ENCODE measurements around the gene FBLN7.

FBLN7 gene

DNA sequence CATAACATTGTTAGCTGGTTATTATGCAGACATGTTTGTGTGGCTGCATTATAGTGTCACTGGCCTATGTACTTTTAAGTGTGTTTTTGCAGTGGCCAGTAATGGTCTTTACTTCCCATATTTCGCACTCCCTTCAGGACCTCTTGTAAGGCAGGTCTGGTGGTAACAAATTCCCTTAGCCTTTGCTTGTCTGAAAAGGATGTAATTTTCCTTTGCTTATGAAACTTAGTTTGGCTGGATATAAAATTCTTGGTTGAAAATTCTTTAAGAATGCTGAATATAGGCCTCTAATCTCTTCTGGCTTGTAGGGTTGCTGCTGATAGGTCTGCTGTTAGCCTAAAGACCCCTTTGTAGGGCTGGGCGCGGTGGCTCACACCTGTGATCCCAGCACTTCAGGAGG is 82.0 kb downstream of the FBLN7 start:
- no peak for DNase-seq (ENCODE audit: extremely low read depth in 1 of 2, low read depth in 1 of 2)

DNA sequence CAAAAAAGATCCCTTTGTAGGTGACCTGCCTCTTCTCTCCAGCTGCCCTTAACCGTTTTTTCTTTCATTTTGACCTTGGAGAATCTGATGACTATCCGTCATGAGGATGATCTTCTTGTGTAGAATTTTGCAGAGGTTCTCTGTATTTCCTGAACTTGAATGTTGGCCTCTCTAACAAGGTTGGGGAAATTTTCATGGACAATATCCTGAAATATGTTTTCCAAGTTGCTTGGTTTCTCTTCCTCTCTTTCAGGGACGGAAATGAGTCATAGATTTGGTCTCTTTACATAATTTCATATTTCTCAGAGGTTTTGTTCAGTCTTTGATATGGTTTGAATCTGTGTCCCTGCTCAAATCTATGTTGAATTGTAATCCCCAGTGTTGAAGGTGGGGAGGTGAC is 82.6 kb downstream of the FBLN7 start:
- no peak for DNase-seq (ENCODE audit: extremely low read depth in 1 of 2, low read depth in 1 of 2)

- DNase-seq (ENCODE audit: extremely low read depth in 1 of 2, low read depth in 1 of 2): no peak
Observed at GRCh38 chr2:112229348-112229747, 91.2 kb downstream of the FBLN7 start.

GRCh38 chr2:112230371-112230770 is 92.2 kb downstream of the FBLN7 start:
- no peak for DNase-seq (ENCODE audit: extremely low read depth in 1 of 2, low read depth in 1 of 2)
